SK-N-SH (cell line): ENCODE data around the gene AMMECR1. TPM values are rescaled to one million over a fixed set of nuclear protein-coding genes. Genes with fewer than 3 reads are reported as not detected.

ENCODE experiments used
- CTCF ChIA-PET: fragments of 300-600, 350-600 bp; formaldehyde crosslinking; extraction: SDS; loops from one replicate; lab custom pipeline; 2021; lab: Yijun Ruan, JAX
- POLR2A ChIA-PET: fragments of 350-600 bp; sonication (Branson Sonifier 250); formaldehyde crosslinking; extraction: SDS; loops from one replicate; lab custom pipeline; 2020; ENCODE audit warnings: antibody characterized with exemption, inconsistent platforms; lab: Yijun Ruan, JAX
- DNase-seq: peaks from one replicate; pipeline ENCODE4 v3.0.0; 2012
- H2AFZ ChIP-seq: fragments of 200-600 bp; sonication (generic); 2 replicates; pipeline ENCODE4 v1.8.1; 2016; ENCODE audit warnings: antibody characterized with exemption, mild to moderate bottlenecking, low read depth
- H3F3A ChIP-seq: fragments of 200-600 bp; sonication (generic); replicated peaks from 2 replicates; pipeline ENCODE3; 2016; ENCODE audit warnings: antibody characterized with exemption, mild to moderate bottlenecking; ENCODE audit not compliant: insufficient read depth
- H3K27ac ChIP-seq, 2 experiments: fragments of 200-500 bp in 1 of 2; fragments of 200-600 bp in 1 of 2; sonication (Bioruptor generic) in 1 of 2; sonication (generic), shearing (Covaris generic) in 1 of 2; 2 replicates each; pipeline versions ENCODE4 v1.5.1 to v1.6.1; 2014 to 2016; ENCODE audit warnings: low read depth in 2 of 2, inconsistent platforms in 1 of 2, low read length in 1 of 2, mild to moderate bottlenecking in 1 of 2, mixed read lengths in 1 of 2
- H3K27me3 ChIP-seq: fragments of 200-600 bp; sonication (generic), shearing (Covaris generic); 2 replicates; pipeline ENCODE4 v1.6.1; 2016; ENCODE audit warnings: mixed run types; ENCODE audit not compliant: insufficient read depth
- H3K36me3 ChIP-seq, 2 experiments: fragments of 200-500 bp in 1 of 2; fragments of 200-600 bp in 1 of 2; sonication (Bioruptor generic) in 1 of 2; sonication (generic) in 1 of 2; replicated peaks in 1 of 2; 2 replicates each; pipeline versions ENCODE3 to v1.5.1; 2014 to 2016; ENCODE audit warnings: low read length in 1 of 2, mild to moderate bottlenecking in 1 of 2; ENCODE audit not compliant: insufficient read depth in 2 of 2, control insufficient read depth in 1 of 2
- H3K4me1 ChIP-seq, 2 experiments: fragments of 200-500 bp in 1 of 2; fragments of 200-600 bp in 1 of 2; sonication (Bioruptor generic) in 1 of 2; sonication (generic), shearing (Covaris generic) in 1 of 2; 2 replicates each; pipeline versions ENCODE4 v1.5.1 to v1.6.1; 2014 to 2016; ENCODE audit warnings: low read depth in 1 of 2, low read length in 1 of 2, mixed run types in 1 of 2; ENCODE audit not compliant: insufficient read depth in 2 of 2, control insufficient read depth in 1 of 2
- H3K4me2 ChIP-seq: fragments of 200-600 bp; sonication (generic), shearing (Covaris generic); 2 replicates; pipeline ENCODE4 v1.6.1; 2017; ENCODE audit warnings: mixed run types
- H3K4me3 ChIP-seq, 2 experiments: fragments of 200-500 bp in 1 of 2; fragments of 200-600 bp in 1 of 2; sonication (Bioruptor generic) in 1 of 2; sonication (generic), shearing (Covaris generic) in 1 of 2; 2 replicates each; pipeline versions ENCODE4 v1.5.1 to v1.8.1; 2014 to 2016; ENCODE audit warnings: low read depth in 2 of 2, inconsistent platforms in 1 of 2, low read length in 1 of 2, mild to moderate bottlenecking in 1 of 2, mixed read lengths in 1 of 2, moderate library complexity in 1 of 2
- H3K79me2 ChIP-seq: fragments of 200-600 bp; sonication (generic); 2 replicates; pipeline ENCODE4 v1.8.1; 2017; ENCODE audit warnings: mild to moderate bottlenecking; ENCODE audit not compliant: insufficient read depth
- H3K9ac ChIP-seq: fragments of 200-600 bp; sonication (generic); 2 replicates; pipeline ENCODE4 v1.6.1; 2017; ENCODE audit warnings: mixed run types
- H3K9me2 ChIP-seq: fragments of 200-600 bp; sonication (generic); 2 replicates; pipeline ENCODE4 v1.6.1; 2017; ENCODE audit warnings: mixed run types
- H3K9me3 ChIP-seq: fragments of 200-600 bp; sonication (generic); 2 replicates; pipeline ENCODE4 v1.6.1; 2017; ENCODE audit warnings: mixed run types, mild to moderate bottlenecking, moderate library complexity
- H4K20me1 ChIP-seq: fragments of 200-600 bp; sonication (generic); 2 replicates; pipeline ENCODE4 v1.6.1; 2017; ENCODE audit warnings: mild to moderate bottlenecking, mixed run types; ENCODE audit not compliant: insufficient read depth
- ELF1 ChIP-seq: IDR thresholded peaks from 2 replicates; pipeline ENCODE4 v1.4.0; 2012
- EP300 ChIP-seq, 2 experiments: IDR thresholded peaks; 2 replicates each; pipeline versions ENCODE4 v1.4.0 to v1.6.1; 2012; ENCODE audit warnings: borderline replicate concordance in 1 of 2, low read depth in 1 of 2, low read length in 1 of 2
- EZH2phosphoT487 ChIP-seq: fragments of 200-600 bp; sonication (generic); IDR thresholded peaks from 2 replicates; pipeline ENCODE4 v1.6.1; 2017; ENCODE audit warnings: low read depth, mixed run types, mild to moderate bottlenecking, antibody characterized with exemption, moderate library complexity, borderline replicate concordance
- FOXJ3 ChIP-seq: sonication (generic); formaldehyde crosslinking; IDR thresholded peaks from 2 replicates; pipeline ENCODE4 v1.5.1; 2020; ENCODE audit warnings: mild to moderate bottlenecking, missing genetic modification reagents
- GABPA ChIP-seq: IDR thresholded peaks from 2 replicates; pipeline ENCODE4 v1.4.0; 2012; ENCODE audit warnings: low read depth, mild to moderate bottlenecking
- GATA2 ChIP-seq: sonication (generic); formaldehyde crosslinking; IDR thresholded peaks from 2 replicates; pipeline ENCODE4 v1.5.0; 2020; ENCODE audit warnings: mild to moderate bottlenecking, missing genetic modification reagents
- MEF2A ChIP-seq: IDR thresholded peaks from 2 replicates; pipeline ENCODE4 v1.4.0; 2012; ENCODE audit warnings: low read depth, borderline replicate concordance
- MXI1 ChIP-seq: IDR thresholded peaks from 2 replicates; pipeline ENCODE4 v1.6.1; 2012; ENCODE audit warnings: mild to moderate bottlenecking, low read depth, low read length, improper control_type of control experiment
- NRF1 ChIP-seq: IDR thresholded peaks from 2 replicates; pipeline ENCODE4 v1.6.1; 2012; ENCODE audit warnings: low read depth, mild to moderate bottlenecking, low read length
- RAD21 ChIP-seq: IDR thresholded peaks from 2 replicates; pipeline ENCODE4 v1.6.1; 2012; ENCODE audit warnings: mild to moderate bottlenecking, low read length
- RCOR1 ChIP-seq: fragments of 150-350 bp; IDR thresholded peaks from 2 replicates; pipeline ENCODE4 v1.6.1; 2017; ENCODE audit warnings: antibody characterized with exemption, low read length
- RFX5 ChIP-seq: IDR thresholded peaks from 2 replicates; pipeline ENCODE4 v1.6.1; 2012; ENCODE audit warnings: mild to moderate bottlenecking, improper control_type of control experiment, low read length
- SIN3A ChIP-seq: IDR thresholded peaks from 2 replicates; pipeline ENCODE4 v1.6.1; 2012; ENCODE audit warnings: low read depth, mild to moderate bottlenecking, low read length, moderate library complexity, borderline replicate concordance
- SMC3 ChIP-seq: IDR thresholded peaks from 2 replicates; pipeline ENCODE4 v1.6.1; 2012; ENCODE audit warnings: low read depth, low read length, improper control_type of control experiment
- USF2 ChIP-seq: fragments of 150-350 bp; IDR thresholded peaks from 2 replicates; pipeline ENCODE4 v1.6.1; 2017; ENCODE audit warnings: antibody characterized with exemption, low read length, low read depth, borderline replicate concordance
- YY1 ChIP-seq: IDR thresholded peaks from 2 replicates; pipeline ENCODE4 v1.4.0; 2012; ENCODE audit warnings: low read depth, mild to moderate bottlenecking
- polyA plus RNA-seq, 3 experiments: library from polyadenylated mRNA; depleted of rRNA; stranded (reverse); fragments of >200 nt; gene quantifications; 2 replicates each; pipeline ENCODE4 v1.2.3, GENCODE V29; 2012
- TF ChIP-seq, protein P1 (sequence below): fragments of 200-600 bp; sonication (generic); IDR thresholded peaks from 2 replicates; pipeline ENCODE4 v1.6.1; 2017; ENCODE audit warnings: antibody characterized with exemption, mild to moderate bottlenecking, moderate library complexity
- TF ChIP-seq, protein P2 (sequence below): IDR thresholded peaks from 2 replicates; pipeline ENCODE4 v1.4.0; 2012; ENCODE audit warnings: low read depth, borderline replicate concordance
- TF ChIP-seq, protein P3 (sequence below): IDR thresholded peaks from 2 replicates; pipeline ENCODE4 v1.4.0; 2012; ENCODE audit warnings: low read depth

The AMMECR1 gene
- polyA plus RNA-seq, 1 of the 3 experiments (the other 2 are of a cell fraction), result 1.3 TPM

DNA sequence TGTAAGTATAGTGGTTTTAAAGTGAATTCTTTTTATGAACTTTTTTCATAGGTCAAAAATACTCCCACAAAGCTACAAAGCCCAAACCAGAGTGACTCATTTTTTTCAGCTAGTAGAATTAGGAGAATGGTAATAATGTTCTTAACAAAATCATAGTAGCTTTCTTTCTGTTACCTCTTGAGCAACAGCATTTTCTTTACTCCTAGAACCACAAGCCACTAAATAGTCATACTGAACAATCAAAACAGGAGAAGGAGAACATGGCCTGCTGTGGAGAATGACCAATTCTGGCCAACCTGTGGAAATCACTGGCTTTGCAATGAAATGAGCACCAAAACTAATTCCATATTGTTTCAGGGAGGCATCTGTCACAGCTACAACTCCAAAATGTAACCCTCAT, 112.9 kb downstream of the AMMECR1 start:
- no peak overlapping the region for H2AFZ ChIP-seq
- CTCF ChIA-PET, result interaction anchor here (0.8 to 1.3 kb wide), 2 partner anchors 16 to 37 kb away, joined by 3 to 4 read pairs; no protein-coding TSS in a partner anchor
- POLR2A ChIA-PET, result no interaction called here
- no peak overlapping the region for H3K9ac ChIP-seq
- H3K36me3 ChIP-seq, result no peaks in the 10 kb centered on the region
- no peaks in the 10 kb centered on the region for H3K9me2 ChIP-seq
- H3K4me2 ChIP-seq, result no peak overlapping the region
- no peaks in the 10 kb centered on the region for H3K79me2 ChIP-seq
- H3K27me3 ChIP-seq, result no peaks in the 10 kb centered on the region
- H3K4me3 ChIP-seq, result no peak overlapping the region
- H3K4me1 ChIP-seq, result peaks cover 0 to 3% of the 10 kb centered on the region in 2 experiments; a peak in 2 of 4 replicates
- H4K20me1 ChIP-seq, result no peaks in the 10 kb centered on the region
- H3F3A ChIP-seq, result peaks cover 4% of the 10 kb centered on the region
- no peak overlapping the region for H3K27ac ChIP-seq
- H3K9me3 ChIP-seq, result no peaks in the 10 kb centered on the region
- TF ChIP-seq SIN3A, result no peak
- no peak for TF ChIP-seq EP300 (IDR thresholded peaks at IDR 0.05; ENCODE audit: borderline replicate concordance in 1 of 2, low read depth in 1 of 2, low read length in 1 of 2)
- no peak for TF ChIP-seq RCOR1
- no peak for TF ChIP-seq MEF2A
- TF ChIP-seq, protein P1, sequence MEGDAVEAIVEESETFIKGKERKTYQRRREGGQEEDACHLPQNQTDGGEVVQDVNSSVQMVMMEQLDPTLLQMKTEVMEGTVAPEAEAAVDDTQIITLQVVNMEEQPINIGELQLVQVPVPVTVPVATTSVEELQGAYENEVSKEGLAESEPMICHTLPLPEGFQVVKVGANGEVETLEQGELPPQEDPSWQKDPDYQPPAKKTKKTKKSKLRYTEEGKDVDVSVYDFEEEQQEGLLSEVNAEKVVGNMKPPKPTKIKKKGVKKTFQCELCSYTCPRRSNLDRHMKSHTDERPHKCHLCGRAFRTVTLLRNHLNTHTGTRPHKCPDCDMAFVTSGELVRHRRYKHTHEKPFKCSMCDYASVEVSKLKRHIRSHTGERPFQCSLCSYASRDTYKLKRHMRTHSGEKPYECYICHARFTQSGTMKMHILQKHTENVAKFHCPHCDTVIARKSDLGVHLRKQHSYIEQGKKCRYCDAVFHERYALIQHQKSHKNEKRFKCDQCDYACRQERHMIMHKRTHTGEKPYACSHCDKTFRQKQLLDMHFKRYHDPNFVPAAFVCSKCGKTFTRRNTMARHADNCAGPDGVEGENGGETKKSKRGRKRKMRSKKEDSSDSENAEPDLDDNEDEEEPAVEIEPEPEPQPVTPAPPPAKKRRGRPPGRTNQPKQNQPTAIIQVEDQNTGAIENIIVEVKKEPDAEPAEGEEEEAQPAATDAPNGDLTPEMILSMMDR, result no peak
- TF ChIP-seq, protein P2, sequence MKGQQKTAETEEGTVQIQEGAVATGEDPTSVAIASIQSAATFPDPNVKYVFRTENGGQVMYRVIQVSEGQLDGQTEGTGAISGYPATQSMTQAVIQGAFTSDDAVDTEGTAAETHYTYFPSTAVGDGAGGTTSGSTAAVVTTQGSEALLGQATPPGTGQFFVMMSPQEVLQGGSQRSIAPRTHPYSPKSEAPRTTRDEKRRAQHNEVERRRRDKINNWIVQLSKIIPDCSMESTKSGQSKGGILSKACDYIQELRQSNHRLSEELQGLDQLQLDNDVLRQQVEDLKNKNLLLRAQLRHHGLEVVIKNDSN, result no peak
- no peak for TF ChIP-seq SMC3
- TF ChIP-seq GATA2 (CRISPR knock-in tag), result no peak
- no peak for TF ChIP-seq MXI1
- no peak for TF ChIP-seq YY1
- TF ChIP-seq ELF1, result no peak
- no peak for TF ChIP-seq EZH2phosphoT487
- TF ChIP-seq FOXJ3 (CRISPR knock-in tag), result no peak
- no peak for TF ChIP-seq RFX5
- TF ChIP-seq, protein P3, sequence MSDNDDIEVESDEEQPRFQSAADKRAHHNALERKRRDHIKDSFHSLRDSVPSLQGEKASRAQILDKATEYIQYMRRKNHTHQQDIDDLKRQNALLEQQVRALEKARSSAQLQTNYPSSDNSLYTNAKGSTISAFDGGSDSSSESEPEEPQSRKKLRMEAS, result no peak
- no peak for TF ChIP-seq GABPA
- no peak for TF ChIP-seq RAD21
- TF ChIP-seq USF2, result no peak
- TF ChIP-seq NRF1, result no peak
- no peak for DNase-seq
